B cell (primary cell): Measurements from ENCODE around the gene CGB3. TPM values are rescaled to one million over a fixed set of nuclear protein-coding genes. Genes with fewer than 3 reads are reported as not detected.

ENCODE experiments used
- ATAC-seq: fragments of 200-7000 bp; cut with Tn5 transposase; one replicate; pipeline ENCODE4 v1.10.0; 2021; ENCODE audit warnings: low read depth, mild to moderate bottlenecking, moderate number of reproducible peaks, moderate library complexity
- CTCF ChIA-PET: fragments of 350-600 bp; sonication (Branson Sonifier 250); formaldehyde crosslinking; loops from one replicate; lab custom pipeline; 2021; ENCODE audit warnings: antibody characterized with exemption, inconsistent platforms; lab: Charles Lee
- POLR2A ChIA-PET: fragments of 350-600 bp; sonication (Branson Sonifier 250); formaldehyde crosslinking; loops from one replicate; lab custom pipeline; 2021; ENCODE audit warnings: antibody characterized with exemption; lab: Charles Lee
- DNase-seq: peaks from one replicate; pipeline ENCODE4 v3.0.0; 2013
- H2AFZ ChIP-seq: 2 replicates; pipeline ENCODE4 v1.6.1; 2012; ENCODE audit warnings: mild to moderate bottlenecking, low read depth, low read length; ENCODE audit not compliant: insufficient read depth, poor library complexity, severe bottlenecking
- H3K27ac ChIP-seq, 2 donors: 1 replicate in 1 of 2; 2 replicates in 1 of 2; pipeline ENCODE4 v1.5.1; 2012 to 2013; ENCODE audit warnings: low read length in 2 of 2, mild to moderate bottlenecking in 2 of 2, moderate library complexity in 1 of 2
- H3K27me3 ChIP-seq, 4 experiments: fragments of 200-600 bp in 1 of 4; sonication (generic) in 1 of 4; replicated peaks in 1 of 4; 1 replicate in 2 of 4; 2 replicates in 2 of 4; pipeline versions ENCODE4 v1.6.1 to v1.7.0; 2013 to 2016; ENCODE audit warnings: low read length in 3 of 4, mild to moderate bottlenecking in 2 of 4, mixed read lengths in 1 of 4, moderate library complexity in 1 of 4; ENCODE audit not compliant: insufficient read depth in 4 of 4, control insufficient read depth in 3 of 4; ENCODE audit errors: control extremely low read depth in 1 of 4
- H3K36me3 ChIP-seq, 2 experiments: replicated peaks in 1 of 2; 1 replicate in 1 of 2; 2 replicates in 1 of 2; pipeline versions ENCODE4 v1.6.1 to v1.7.1; 2013; ENCODE audit warnings: low read length in 1 of 2; ENCODE audit not compliant: insufficient read depth in 2 of 2, control insufficient read depth in 1 of 2; ENCODE audit errors: control extremely low read depth in 1 of 2, extremely low read depth in 1 of 2
- H3K4me1 ChIP-seq, 2 donors: fragments of 200-600 bp in 1 of 2; sonication (generic) in 1 of 2; 1 replicate in 1 of 2; 2 replicates in 1 of 2; pipeline versions ENCODE4 v1.5.1 to v1.6.1; 2013 to 2017; ENCODE audit warnings: low read length in 2 of 2; ENCODE audit not compliant: control insufficient read depth in 2 of 2, insufficient read depth in 2 of 2
- H3K4me2 ChIP-seq: replicated peaks from 2 replicates; pipeline ENCODE3; 2012; ENCODE audit warnings: mild to moderate bottlenecking, low read depth, low read length; ENCODE audit not compliant: poor library complexity, severe bottlenecking
- H3K4me3 ChIP-seq, 5 experiments: fragments of 200-600 bp in 1 of 5; sonication (generic) in 1 of 5; 1 replicate in 3 of 5; 2 replicates in 2 of 5; pipeline versions ENCODE4 v1.5.1 to v1.7.0; 2011 to 2016; ENCODE audit warnings: low read length in 4 of 5, mild to moderate bottlenecking in 4 of 5, low read depth in 2 of 5, control low read depth in 1 of 5, moderate library complexity in 1 of 5; ENCODE audit not compliant: insufficient read depth in 1 of 5; ENCODE audit errors: control extremely low read depth in 1 of 5, extremely low read depth in 1 of 5
- H3K79me2 ChIP-seq: fragments of 200-600 bp; sonication (generic); one replicate; pipeline ENCODE4 v1.6.0; 2016; ENCODE audit warnings: low read length; ENCODE audit not compliant: control insufficient read depth, insufficient read depth
- H3K9ac ChIP-seq: fragments of 200-600 bp; sonication (generic); 2 replicates; pipeline ENCODE4 v1.6.1; 2017; ENCODE audit warnings: mild to moderate bottlenecking, low read length, moderate library complexity
- H3K9me3 ChIP-seq, 3 donors: one replicate each; pipeline versions ENCODE4 v1.6.1 to v1.7.1; 2013; ENCODE audit warnings: low read length in 2 of 3; ENCODE audit not compliant: control insufficient read depth in 2 of 3, insufficient read depth in 1 of 3; ENCODE audit errors: control extremely low read depth in 1 of 3
- H4K20me1 ChIP-seq: 2 replicates; pipeline ENCODE4 v1.6.0; 2012; ENCODE audit warnings: mild to moderate bottlenecking, low read length; ENCODE audit not compliant: insufficient read depth, control insufficient read depth, poor library complexity, severe bottlenecking
- H3K27ac Mint-ChIP-seq: one replicate; pipeline ENCODE4 v1.8.0; 2021; ENCODE audit warnings: mixed read lengths
- H3K27me3 Mint-ChIP-seq: one replicate; pipeline ENCODE4 v1.8.0; 2021; ENCODE audit warnings: mixed read lengths
- H3K4me1 Mint-ChIP-seq: one replicate; pipeline ENCODE4 v1.8.0; 2021; ENCODE audit warnings: mixed read lengths
- H3K4me3 Mint-ChIP-seq: one replicate; pipeline ENCODE4 v1.8.0; 2021; ENCODE audit warnings: mixed read lengths
- H3K9me3 Mint-ChIP-seq: one replicate; pipeline ENCODE4 v1.8.0; 2022; ENCODE audit warnings: mixed read lengths; ENCODE audit not compliant: insufficient read depth
- EZH2 ChIP-seq: IDR thresholded peaks from 2 replicates; pipeline ENCODE4 v1.6.1; 2012; ENCODE audit warnings: borderline replicate concordance, low read depth, mild to moderate bottlenecking, moderate library complexity, low read length; ENCODE audit not compliant: insufficient read depth, poor library complexity, severe bottlenecking
- WGBS: methylation state at CpG from one replicate; pipeline ENCODE4 v1.1.5; 2013; ENCODE audit warnings: missing lambda C conversion rate; ENCODE audit not compliant: insufficient coverage; 5-methylcytosine and 5-hydroxymethylcytosine counted together
- intact Hi-C: fragments of 100-400 bp; cut with micrococcal nuclease; formaldehyde crosslinking; loops from one replicate; pipeline ENCODE4 v1.10.0; 2022
- polyA plus RNA-seq: library from polyadenylated mRNA; depleted of rRNA; stranded (reverse); fragments of >200 nt; gene quantifications from 2 replicates; pipeline ENCODE4 v1.2.3, GENCODE V29; 2012
- total RNA-seq, 2 donors: library from RNA; stranded (reverse); fragments of 120-200 nt in 1 of 2; gene quantifications; 1 replicate in 1 of 2; 2 replicates in 1 of 2; pipeline versions ENCODE4 v1.2.3 to v1.2.4, GENCODE V29; 2013 to 2022
- TF ChIP-seq, protein P1 (sequence below): fragments of 200-600 bp; IDR thresholded peaks from one replicate; pipeline ENCODE4 v1.8.0; 2022; ENCODE audit warnings: antibody characterized with exemption, mild to moderate bottlenecking

The CGB3 gene
- total and polyA plus RNA-seq, 2 donors (not counting 1 experiment from before 2014, with no cell fraction given) = not detected

DNA sequence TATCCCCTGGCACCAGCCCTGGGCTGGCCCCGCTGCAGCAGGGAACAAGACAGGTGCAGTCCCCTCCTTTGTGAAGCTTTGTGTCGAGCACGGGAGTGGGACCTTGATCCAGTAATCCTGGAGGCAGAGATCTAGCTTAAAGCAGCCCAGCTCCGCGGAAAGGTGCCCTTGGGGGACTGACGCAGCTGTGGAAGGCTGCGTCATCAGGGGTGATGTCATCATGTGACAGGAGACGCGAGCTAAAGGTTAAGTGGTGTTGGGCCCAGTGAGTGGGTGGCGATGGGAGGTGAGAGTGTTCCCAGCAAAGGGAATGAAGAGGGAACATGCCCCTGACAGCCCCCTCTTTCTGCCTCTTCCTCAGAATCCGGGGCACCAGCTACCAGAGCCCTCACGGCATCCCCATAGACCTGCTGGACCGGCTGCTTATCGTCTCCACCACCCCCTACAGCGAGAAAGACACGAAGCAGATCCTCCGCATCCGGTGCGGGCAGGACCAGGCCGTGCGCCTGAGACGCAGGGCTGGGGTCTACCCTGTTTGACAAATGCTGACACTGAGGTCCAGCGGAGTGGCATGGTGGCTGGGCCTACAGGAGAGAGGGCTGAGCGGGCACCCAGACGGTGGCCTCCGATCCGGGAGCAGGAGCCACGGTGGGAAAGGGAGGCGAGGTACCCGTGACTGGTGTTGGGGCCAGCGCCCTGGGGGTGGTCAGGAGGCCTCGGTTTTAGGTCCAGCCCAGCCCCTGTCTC lies 9.8 kb downstream of the CGB3 start:
- ChIA-PET CTCF (interaction anchor here (1.3 to 1.7 kb wide), 2 partner anchors 16 to 83 kb away, joined by 4 to 5 read pairs; no protein-coding TSS in a partner anchor), POLR2A (interaction anchor here (0.5 kb wide), 1 partner anchor 21 kb away, joined by 10 read pairs; the partner anchor contains the start of gene RUVBL2)
- intact Hi-C loops = no loop called here
- H3K4me2 ChIP-seq = no peak overlapping the region
- H3K4me3 ChIP-seq = no peak overlapping the region
- Mint-ChIP-seq H3K4me3 (no peak overlapping the region), H3K27ac (no peak overlapping the region), H3K9me3 (no peaks in the 10 kb centered on the region), H3K4me1 (peaks cover 13% of the 10 kb centered on the region), H3K27me3 (no peaks in the 10 kb centered on the region)
- H3K9ac ChIP-seq = no peak overlapping the region
- no peaks in the 10 kb centered on the region for H4K20me1 ChIP-seq
- H3K36me3 ChIP-seq = peaks cover 0 to 31% of the 10 kb centered on the region in 2 experiments
- H3K79me2 ChIP-seq = no peaks in the 10 kb centered on the region
- TF ChIP-seq EZH2 = no peak
- TF ChIP-seq, protein P1, sequence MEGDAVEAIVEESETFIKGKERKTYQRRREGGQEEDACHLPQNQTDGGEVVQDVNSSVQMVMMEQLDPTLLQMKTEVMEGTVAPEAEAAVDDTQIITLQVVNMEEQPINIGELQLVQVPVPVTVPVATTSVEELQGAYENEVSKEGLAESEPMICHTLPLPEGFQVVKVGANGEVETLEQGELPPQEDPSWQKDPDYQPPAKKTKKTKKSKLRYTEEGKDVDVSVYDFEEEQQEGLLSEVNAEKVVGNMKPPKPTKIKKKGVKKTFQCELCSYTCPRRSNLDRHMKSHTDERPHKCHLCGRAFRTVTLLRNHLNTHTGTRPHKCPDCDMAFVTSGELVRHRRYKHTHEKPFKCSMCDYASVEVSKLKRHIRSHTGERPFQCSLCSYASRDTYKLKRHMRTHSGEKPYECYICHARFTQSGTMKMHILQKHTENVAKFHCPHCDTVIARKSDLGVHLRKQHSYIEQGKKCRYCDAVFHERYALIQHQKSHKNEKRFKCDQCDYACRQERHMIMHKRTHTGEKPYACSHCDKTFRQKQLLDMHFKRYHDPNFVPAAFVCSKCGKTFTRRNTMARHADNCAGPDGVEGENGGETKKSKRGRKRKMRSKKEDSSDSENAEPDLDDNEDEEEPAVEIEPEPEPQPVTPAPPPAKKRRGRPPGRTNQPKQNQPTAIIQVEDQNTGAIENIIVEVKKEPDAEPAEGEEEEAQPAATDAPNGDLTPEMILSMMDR = no peak
- peaks cover 9 to 19% of the 10 kb centered on the region in 2 donors for H3K4me1 ChIP-seq
- 98% methylated on average over 26 of the region's 32 CpGs for WGBS
- peaks cover 0 to 4% (median 2%) of the 10 kb centered on the region in 4 experiments for H3K27me3 ChIP-seq
- no peaks in the 10 kb centered on the region for H3K9me3 ChIP-seq
- ATAC-seq (no peak), DNase-seq (no peak)
- H3K27ac ChIP-seq = no peak overlapping the region
- H2AFZ ChIP-seq = no peak overlapping the region

- H3K4me1 ChIP-seq = no peaks in the 10 kb centered on the region
- no peaks in the 10 kb centered on the region for H3K79me2 ChIP-seq
- H3K4me3 ChIP-seq = no peak overlapping the region
- WGBS = 94% methylated on average over 15 of the region's 17 CpGs
- Mint-ChIP-seq H3K4me1 (no peaks in the 10 kb centered on the region), H3K4me3 (no peak overlapping the region), H3K9me3 (no peaks in the 10 kb centered on the region), H3K27me3 (no peaks in the 10 kb centered on the region), H3K27ac (no peak overlapping the region)
- no peaks in the 10 kb centered on the region for H4K20me1 ChIP-seq
- no peak overlapping the region for H3K9ac ChIP-seq
- POLR2A ChIA-PET = no interaction called here
- intact Hi-C loops = no loop called here
- H3K4me2 ChIP-seq = no peak overlapping the region
- H3K27me3 ChIP-seq = no peaks in the 10 kb centered on the region
- ATAC-seq (no peak), DNase-seq (no peak)
- CTCF ChIA-PET = no interaction called here
- no peak overlapping the region for H3K27ac ChIP-seq
- H3K36me3 ChIP-seq = peaks cover 0 to 43% of the 10 kb centered on the region in 2 experiments
- TF ChIP-seq, protein P1 = no peak
- TF ChIP-seq EZH2 = no peak
- H3K9me3 ChIP-seq = no peaks in the 10 kb centered on the region
- no peak overlapping the region for H2AFZ ChIP-seq
These were observed 12.9 kb downstream of the CGB3 start for GRCh38 chr19:49011194-49011593.
